DND-41 (cell line): Measurements from ENCODE around the gene SPACA6.
"Not testable (repeated sequence)": the region's sequence is repeated elsewhere in the genome, so short reads cannot be mapped to it uniquely, and the experiment has no call there.

Experiments used
- ATAC-seq: fragments of 200-7000 bp; cut with Tn5 transposase; 3 replicates; pipeline ENCODE4 v1.9.1; 2021; ENCODE audit warnings: low read depth; ENCODE audit not compliant: insufficient read depth
- DNase-seq: peaks from one replicate; pipeline ENCODE4 v3.0.0-alpha.2; 2020
- H2AFZ ChIP-seq: 2 replicates; pipeline ENCODE4 v1.6.0; 2012; ENCODE audit warnings: low read depth, low read length
- H3K27ac ChIP-seq: 2 replicates; pipeline ENCODE4 v1.5.1; 2012; ENCODE audit warnings: low read length, inconsistent platforms
- H3K27me3 ChIP-seq: fragments of 200-600 bp; sonication (generic); 2 replicates; pipeline ENCODE4 v1.6.0; 2012; ENCODE audit warnings: low read length, mild to moderate bottlenecking, inconsistent platforms; ENCODE audit not compliant: insufficient read depth, poor library complexity
- H3K36me3 ChIP-seq: 2 replicates; pipeline ENCODE4 v1.5.1; 2012; ENCODE audit warnings: low read length, inconsistent platforms; ENCODE audit not compliant: insufficient read depth
- H3K4me1 ChIP-seq: 2 replicates; pipeline ENCODE4 v1.5.1; 2012; ENCODE audit warnings: mild to moderate bottlenecking, low read length; ENCODE audit not compliant: insufficient read depth
- H3K4me2 ChIP-seq: 2 replicates; pipeline ENCODE4 v1.6.0; 2012; ENCODE audit warnings: mild to moderate bottlenecking, moderate library complexity, low read length, inconsistent platforms; ENCODE audit not compliant: insufficient read depth
- H3K4me3 ChIP-seq, 2 experiments: fragments of 200-600 bp in 1 of 2; shearing (Covaris generic) in 1 of 2; 2 replicates each; pipeline ENCODE4 v1.5.1; 2012 to 2016; ENCODE audit warnings: inconsistent platforms in 2 of 2, low read length in 2 of 2, mild to moderate bottlenecking in 2 of 2, low read depth in 1 of 2, moderate library complexity in 1 of 2
- H3K79me2 ChIP-seq: 2 replicates; pipeline ENCODE4 v1.6.0; 2012; ENCODE audit warnings: low read length, inconsistent platforms; ENCODE audit not compliant: insufficient read depth
- H3K9ac ChIP-seq: 2 replicates; pipeline ENCODE4 v1.6.0; 2012; ENCODE audit warnings: low read depth, mild to moderate bottlenecking, inconsistent platforms, low read length, moderate library complexity
- H3K9me3 ChIP-seq: 2 replicates; pipeline ENCODE4 v1.5.1; 2012; ENCODE audit warnings: low read length, moderate library complexity, mild to moderate bottlenecking, inconsistent platforms; ENCODE audit not compliant: insufficient read depth, severe bottlenecking
- H4K20me1 ChIP-seq: 2 replicates; pipeline ENCODE4 v1.6.0; 2012; ENCODE audit warnings: low read length; ENCODE audit not compliant: insufficient read depth
- EZH2 ChIP-seq: IDR thresholded peaks from 3 replicates; pipeline ENCODE4 v1.6.1; 2012; ENCODE audit warnings: borderline replicate concordance, low read depth, mild to moderate bottlenecking, moderate library complexity, low read length, inconsistent platforms; ENCODE audit not compliant: severe bottlenecking
- TF ChIP-seq, protein P1 (sequence below): IDR thresholded peaks from 2 replicates; pipeline ENCODE4 v1.5.1; 2012; ENCODE audit warnings: borderline replicate concordance, low read length, moderate library complexity, mild to moderate bottlenecking; ENCODE audit not compliant: poor library complexity, severe bottlenecking; ENCODE audit errors: extremely low read depth

Gene SPACA6

GRCh38 chr19:51735759-51736449 lies 42.8 kb downstream of the SPACA6 start:
- peaks cover 25% of the 10 kb centered on the region for H3K27me3 ChIP-seq
- DNase-seq: no peak

DNA sequence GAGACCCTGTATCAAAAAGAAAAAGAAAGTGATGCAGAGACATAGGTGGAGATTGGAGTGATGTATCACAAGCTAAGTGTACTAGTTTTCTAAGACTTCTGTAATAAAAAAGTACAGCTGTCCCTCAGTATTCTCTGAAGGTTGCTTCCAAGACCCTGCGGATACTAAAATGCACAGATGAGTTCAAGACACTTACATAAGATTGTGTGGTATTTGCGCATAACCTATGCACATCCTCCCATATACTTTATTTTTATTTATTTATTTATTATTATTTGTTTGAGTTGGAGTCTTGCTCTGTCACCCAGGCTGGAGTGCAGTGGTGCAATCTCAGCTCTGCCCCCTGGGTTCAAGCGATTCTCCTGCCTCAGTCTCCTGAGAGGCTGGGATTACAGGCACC lies 44.3 kb downstream of the SPACA6 start:
- H3K36me3 ChIP-seq: no peaks in the 10 kb centered on the region
- TF ChIP-seq, protein P1, sequence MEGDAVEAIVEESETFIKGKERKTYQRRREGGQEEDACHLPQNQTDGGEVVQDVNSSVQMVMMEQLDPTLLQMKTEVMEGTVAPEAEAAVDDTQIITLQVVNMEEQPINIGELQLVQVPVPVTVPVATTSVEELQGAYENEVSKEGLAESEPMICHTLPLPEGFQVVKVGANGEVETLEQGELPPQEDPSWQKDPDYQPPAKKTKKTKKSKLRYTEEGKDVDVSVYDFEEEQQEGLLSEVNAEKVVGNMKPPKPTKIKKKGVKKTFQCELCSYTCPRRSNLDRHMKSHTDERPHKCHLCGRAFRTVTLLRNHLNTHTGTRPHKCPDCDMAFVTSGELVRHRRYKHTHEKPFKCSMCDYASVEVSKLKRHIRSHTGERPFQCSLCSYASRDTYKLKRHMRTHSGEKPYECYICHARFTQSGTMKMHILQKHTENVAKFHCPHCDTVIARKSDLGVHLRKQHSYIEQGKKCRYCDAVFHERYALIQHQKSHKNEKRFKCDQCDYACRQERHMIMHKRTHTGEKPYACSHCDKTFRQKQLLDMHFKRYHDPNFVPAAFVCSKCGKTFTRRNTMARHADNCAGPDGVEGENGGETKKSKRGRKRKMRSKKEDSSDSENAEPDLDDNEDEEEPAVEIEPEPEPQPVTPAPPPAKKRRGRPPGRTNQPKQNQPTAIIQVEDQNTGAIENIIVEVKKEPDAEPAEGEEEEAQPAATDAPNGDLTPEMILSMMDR: no peak
- TF ChIP-seq EZH2: no peak
- H3K79me2 ChIP-seq: no peaks in the 10 kb centered on the region
- no peak overlapping the region for H2AFZ ChIP-seq
- H3K9ac ChIP-seq: no peak overlapping the region
- peaks cover 25% of the 10 kb centered on the region for H3K27me3 ChIP-seq
- no peak overlapping the region for H3K4me2 ChIP-seq
- no peaks in the 10 kb centered on the region for H4K20me1 ChIP-seq
- no peak overlapping the region for H3K4me3 ChIP-seq
- DNase-seq (no peak), ATAC-seq (no peak)
- H3K9me3 ChIP-seq: no peaks in the 10 kb centered on the region
- no peak overlapping the region for H3K27ac ChIP-seq
- H3K4me1 ChIP-seq: no peaks in the 10 kb centered on the region

More at GRCh38 chr19:51735759-51736449, 42.8 kb downstream of the SPACA6 start:
- Histone ChIP-seq H3K27ac (no peak overlapping the region), H3K79me2 (no peaks in the 10 kb centered on the region), H3K9ac (no peak overlapping the region), H3K36me3 (no peaks in the 10 kb centered on the region), H4K20me1 (no peaks in the 10 kb centered on the region), H3K4me1 (no peaks in the 10 kb centered on the region), H3K4me2 (no peak overlapping the region), H3K4me3 (no peak overlapping the region), H3K9me3 (no peaks in the 10 kb centered on the region), H2AFZ (no peak overlapping the region)
- ATAC-seq: no peak
- no peak for TF ChIP-seq EZH2
- TF ChIP-seq, protein P1: no peak

- no peak overlapping the region for H3K9ac ChIP-seq
- no peak overlapping the region for H3K27ac ChIP-seq
- H3K9me3 ChIP-seq: no peaks in the 10 kb centered on the region
- no peak overlapping the region for H3K4me3 ChIP-seq
- H3K4me1 ChIP-seq: no peaks in the 10 kb centered on the region
- H3K79me2 ChIP-seq: no peaks in the 10 kb centered on the region
- no peak for ATAC-seq
- H3K4me2 ChIP-seq: no peak overlapping the region
- TF ChIP-seq, protein P1: no peak
- no peak for TF ChIP-seq EZH2
- H3K27me3 ChIP-seq: peaks cover 25% of the 10 kb centered on the region
- no peak for DNase-seq
- H4K20me1 ChIP-seq: no peaks in the 10 kb centered on the region
- no peak overlapping the region for H2AFZ ChIP-seq
- no peaks in the 10 kb centered on the region for H3K36me3 ChIP-seq
These were observed 44.8 kb downstream of the SPACA6 start for GRCh38 chr19:51737924-51738323.

DNA sequence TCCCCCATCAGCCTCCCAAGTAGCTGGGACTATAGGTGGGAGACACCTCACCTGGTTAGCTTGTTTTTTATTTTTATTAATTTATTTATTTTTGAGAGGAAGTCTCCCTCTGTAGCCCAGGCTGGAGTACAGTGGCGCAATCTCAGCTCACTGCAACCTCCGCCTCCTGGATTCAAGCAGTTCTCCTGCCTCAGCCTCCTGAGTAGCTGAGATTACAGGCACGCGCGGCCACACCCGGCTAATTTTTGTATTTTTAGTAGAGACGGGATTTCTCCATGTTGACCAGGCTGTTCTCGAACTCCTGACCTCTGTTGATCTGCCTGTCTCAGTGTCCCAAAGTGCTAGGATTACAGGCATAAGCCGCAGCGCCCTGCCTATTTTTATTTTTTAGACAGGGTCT lies 45.4 kb downstream of the SPACA6 start:
- H3K4me3 ChIP-seq, ATAC-seq, H4K20me1 ChIP-seq, H3K9me3 ChIP-seq, H3K79me2 ChIP-seq, DNase-seq, H3K4me2 ChIP-seq, H2AFZ ChIP-seq, H3K4me1 ChIP-seq, H3K9ac ChIP-seq, H3K27ac ChIP-seq, H3K36me3 ChIP-seq: not testable (repeated sequence)
- H3K27me3 ChIP-seq: peaks cover 25% of the 10 kb centered on the region
